ENCODE results near the gene IGF1R. TPM values are rescaled to one million over a fixed set of nuclear protein-coding genes. Genes with fewer than 3 reads are reported as not detected.

The IGF1R gene
- total and polyA plus RNA-seq, 2 experiments from 2014 or later: 10.8 to 42.9 TPM

DNA sequence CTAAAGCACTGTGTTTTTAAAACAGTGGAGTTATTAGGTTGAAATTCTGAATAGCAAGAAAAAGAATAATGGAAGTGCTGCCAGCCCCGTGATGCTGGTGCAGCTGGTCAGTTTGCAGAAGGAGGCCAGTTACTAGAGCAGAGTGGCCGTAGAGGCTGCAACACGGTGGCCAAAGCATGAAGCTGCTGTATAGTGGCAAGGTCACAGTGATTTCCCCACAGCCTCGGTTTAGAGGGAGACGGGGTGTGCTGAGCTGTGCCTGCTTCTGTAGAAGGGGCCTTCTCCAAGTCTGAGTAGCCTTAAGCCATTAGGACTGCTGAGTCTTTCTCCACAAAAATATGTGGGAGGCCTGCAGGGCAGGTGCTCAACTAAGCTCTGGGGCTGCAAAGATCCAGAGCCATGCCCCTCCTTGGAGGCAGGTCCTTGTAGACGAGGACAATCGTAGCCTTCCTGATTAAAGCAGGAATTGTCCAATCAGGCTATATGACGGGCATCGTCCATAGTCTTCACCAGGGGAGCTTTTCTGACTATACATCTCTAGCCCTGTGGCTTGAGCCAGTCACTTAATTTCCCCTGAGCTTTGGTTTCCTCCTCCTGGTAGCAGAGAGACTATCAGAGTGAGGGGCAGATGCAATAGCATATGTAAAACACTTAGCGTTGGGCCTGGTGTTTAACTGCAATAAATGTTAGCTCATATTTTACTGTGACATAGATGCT, 207.6 kb downstream of the IGF1R start:
- no peaks in the 10 kb centered on the region for H3K9me3 ChIP-seq (ENCODE audit: low read depth)
- no peak overlapping the region for H3K4me3 ChIP-seq
- no peaks in the 10 kb centered on the region for H3K27me3 ChIP-seq
- H3K27ac ChIP-seq: no peak overlapping the region
- peaks cover 13% of the 10 kb centered on the region for H4K20me1 ChIP-seq (ENCODE audit: insufficient read depth, poor library complexity, severe bottlenecking)
- H2AFZ ChIP-seq: no peak overlapping the region
- H3K4me2 ChIP-seq: no peak overlapping the region
- no peaks in the 10 kb centered on the region for H3K36me3 ChIP-seq (replicated peaks; ENCODE audit: insufficient read depth, low read depth)
- H3K9me2 ChIP-seq (replicated peaks; ENCODE audit: insufficient read depth): no peaks in the 10 kb centered on the region
- H3K4me1 ChIP-seq (ENCODE audit: insufficient read depth): peaks cover 59% of the 10 kb centered on the region
- DNase-seq (ENCODE audit: low spot score): no peak
- TF ChIP-seq EZH2 (IDR thresholded peaks at IDR 0.05; ENCODE audit: borderline replicate concordance) (no peak), EZH2phosphoT487 (IDR thresholded peaks at IDR 0.05; ENCODE audit: low read depth, severe bottlenecking, unreplicated experiment) (no peak)
- TF ChIP-seq, protein P1, sequence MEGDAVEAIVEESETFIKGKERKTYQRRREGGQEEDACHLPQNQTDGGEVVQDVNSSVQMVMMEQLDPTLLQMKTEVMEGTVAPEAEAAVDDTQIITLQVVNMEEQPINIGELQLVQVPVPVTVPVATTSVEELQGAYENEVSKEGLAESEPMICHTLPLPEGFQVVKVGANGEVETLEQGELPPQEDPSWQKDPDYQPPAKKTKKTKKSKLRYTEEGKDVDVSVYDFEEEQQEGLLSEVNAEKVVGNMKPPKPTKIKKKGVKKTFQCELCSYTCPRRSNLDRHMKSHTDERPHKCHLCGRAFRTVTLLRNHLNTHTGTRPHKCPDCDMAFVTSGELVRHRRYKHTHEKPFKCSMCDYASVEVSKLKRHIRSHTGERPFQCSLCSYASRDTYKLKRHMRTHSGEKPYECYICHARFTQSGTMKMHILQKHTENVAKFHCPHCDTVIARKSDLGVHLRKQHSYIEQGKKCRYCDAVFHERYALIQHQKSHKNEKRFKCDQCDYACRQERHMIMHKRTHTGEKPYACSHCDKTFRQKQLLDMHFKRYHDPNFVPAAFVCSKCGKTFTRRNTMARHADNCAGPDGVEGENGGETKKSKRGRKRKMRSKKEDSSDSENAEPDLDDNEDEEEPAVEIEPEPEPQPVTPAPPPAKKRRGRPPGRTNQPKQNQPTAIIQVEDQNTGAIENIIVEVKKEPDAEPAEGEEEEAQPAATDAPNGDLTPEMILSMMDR (IDR thresholded peaks at IDR 0.05; ENCODE audit: poor library complexity): no peak
- WGBS (ENCODE audit: low lambda C conversion rate, missing lambda C conversion rate): 78% methylated on average over 10 of the region's 10 CpGs
- H3K79me2 ChIP-seq: peaks cover 75% of the 10 kb centered on the region

DNA sequence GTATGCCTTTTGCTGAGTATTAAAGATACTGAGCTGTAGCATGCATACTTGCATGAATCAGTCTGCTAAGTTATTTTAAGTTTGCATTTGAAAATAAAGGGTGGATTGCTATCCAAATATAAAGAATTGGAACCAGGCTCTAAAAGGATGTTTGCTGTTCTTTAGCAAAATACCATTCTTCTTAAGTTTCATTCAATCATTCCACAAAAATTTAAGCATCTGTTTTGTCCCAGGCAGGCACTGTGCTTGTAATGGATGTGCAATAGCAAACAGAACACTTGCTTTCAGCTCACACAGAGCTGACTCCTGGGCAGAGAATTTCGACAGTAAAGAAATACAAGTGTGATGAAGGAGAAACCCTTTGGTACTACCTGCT, 208.2 kb downstream of the IGF1R start:
- Histone ChIP-seq H3K27ac (no peak overlapping the region), H3K27me3 (no peaks in the 10 kb centered on the region), H3K79me2 (peaks cover 76% of the 10 kb centered on the region), H3K9me2 (replicated peaks; ENCODE audit: insufficient read depth) (no peaks in the 10 kb centered on the region), H3K9me3 (ENCODE audit: low read depth) (no peaks in the 10 kb centered on the region), H3K36me3 (replicated peaks; ENCODE audit: insufficient read depth, low read depth) (no peaks in the 10 kb centered on the region), H2AFZ (no peak overlapping the region), H3K4me3 (no peak overlapping the region), H3K4me1 (ENCODE audit: insufficient read depth) (peaks cover 60% of the 10 kb centered on the region), H3K4me2 (no peak overlapping the region), H4K20me1 (ENCODE audit: insufficient read depth, poor library complexity, severe bottlenecking) (peaks cover 13% of the 10 kb centered on the region)
- 65% methylated on average over 1 of the region's 1 CpG for WGBS (ENCODE audit: low lambda C conversion rate, missing lambda C conversion rate)
- DNase-seq (ENCODE audit: low spot score): no peak
- TF ChIP-seq EZH2phosphoT487 (IDR thresholded peaks at IDR 0.05; ENCODE audit: low read depth, severe bottlenecking, unreplicated experiment): no peak
- no peak for TF ChIP-seq EZH2 (IDR thresholded peaks at IDR 0.05; ENCODE audit: borderline replicate concordance)
- TF ChIP-seq, protein P1 (IDR thresholded peaks at IDR 0.05; ENCODE audit: poor library complexity): no peak

DNA sequence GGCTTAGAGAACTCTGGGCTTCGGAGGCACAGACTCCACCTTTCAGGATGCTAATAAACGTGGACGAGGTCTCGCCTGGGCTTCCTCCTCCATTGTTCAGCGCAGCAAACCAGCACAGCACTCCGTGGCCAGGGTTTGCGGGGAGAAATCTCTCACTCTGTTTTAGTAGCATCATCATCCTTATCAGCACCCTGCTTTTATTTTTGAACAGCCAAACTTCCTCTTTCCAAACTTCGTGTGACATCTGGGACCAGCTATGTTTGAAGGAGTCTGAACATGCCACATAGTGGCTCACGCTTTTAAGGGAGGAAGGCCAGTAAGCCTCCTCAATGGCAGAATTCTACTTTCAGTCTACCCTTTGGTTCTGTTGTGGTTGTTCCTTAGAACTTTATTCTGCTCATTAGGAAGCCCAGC, 210.3 kb downstream of the IGF1R start:
- no peak for DNase-seq (ENCODE audit: low spot score)
- no peaks in the 10 kb centered on the region for H3K9me3 ChIP-seq (ENCODE audit: low read depth)
- WGBS (ENCODE audit: low lambda C conversion rate, missing lambda C conversion rate): 76% methylated on average over 9 of the region's 9 CpGs
- no peaks in the 10 kb centered on the region for H3K27me3 ChIP-seq
- H3K4me2 ChIP-seq: no peak overlapping the region
- H3K27ac ChIP-seq: peak overlapping the region; percentile 5
- peaks cover 13% of the 10 kb centered on the region for H4K20me1 ChIP-seq (ENCODE audit: insufficient read depth, poor library complexity, severe bottlenecking)
- peaks cover 55% of the 10 kb centered on the region for H3K4me1 ChIP-seq (ENCODE audit: insufficient read depth)
- no peaks in the 10 kb centered on the region for H3K9me2 ChIP-seq (replicated peaks; ENCODE audit: insufficient read depth)
- peaks cover 91% of the 10 kb centered on the region for H3K79me2 ChIP-seq
- no peak overlapping the region for H2AFZ ChIP-seq
- no peak overlapping the region for H3K4me3 ChIP-seq
- H3K36me3 ChIP-seq (replicated peaks; ENCODE audit: insufficient read depth, low read depth): no peaks in the 10 kb centered on the region
- TF ChIP-seq, protein P1 (IDR thresholded peaks at IDR 0.05; ENCODE audit: poor library complexity): no peak
- no peak for TF ChIP-seq EZH2phosphoT487 (IDR thresholded peaks at IDR 0.05; ENCODE audit: low read depth, severe bottlenecking, unreplicated experiment)
- no peak for TF ChIP-seq EZH2 (IDR thresholded peaks at IDR 0.05; ENCODE audit: borderline replicate concordance)
